ENCODE measurements around the gene MICB. TPM values are rescaled to one million over a fixed set of nuclear protein-coding genes. Genes with fewer than 3 reads are reported as not detected.

MICB gene
- total and polyA plus RNA-seq, 9 of the 15 experiments (the other 6 are each of a cell fraction or from before 2014, with no cell fraction given), result 13.3 to 34.5 (median 19.8) TPM

DNA sequence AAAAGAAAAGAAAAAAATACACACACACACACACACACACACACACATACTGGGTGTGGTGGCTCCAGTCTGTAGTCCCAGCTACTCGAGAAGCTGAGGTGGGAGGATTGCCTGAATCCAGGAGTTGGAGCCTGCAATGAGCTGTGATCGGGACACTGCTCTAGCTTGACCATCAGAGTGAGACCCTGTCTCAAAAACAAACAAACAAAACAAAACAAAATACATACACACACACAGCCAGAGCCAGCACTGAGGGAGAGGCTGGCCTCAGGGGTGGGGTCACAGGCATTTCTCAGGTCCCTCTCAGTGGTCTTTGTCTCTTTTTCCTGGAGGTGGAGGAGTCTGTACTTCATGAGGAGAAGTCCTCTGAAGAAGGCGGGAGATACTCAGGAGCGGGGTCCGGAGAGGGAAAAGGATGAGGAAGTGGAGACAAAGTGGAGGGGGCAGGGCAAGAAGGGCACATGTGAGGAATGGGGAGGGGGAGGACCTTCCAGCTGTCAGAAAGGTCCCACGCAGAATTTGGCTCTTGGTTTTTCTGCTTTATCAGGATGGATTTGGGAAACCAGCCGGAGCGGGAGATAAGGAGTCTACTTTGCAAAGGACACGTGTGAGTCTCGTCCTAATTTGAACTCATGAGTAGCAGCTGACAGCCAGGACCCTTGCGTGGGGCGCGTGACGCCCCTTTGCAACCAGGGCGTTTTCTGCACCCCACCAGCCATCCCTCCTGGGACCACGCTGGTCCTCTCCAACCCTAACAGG, 7.7 kb upstream of the MICB start (continued):
- TF ChIP-seq MIER1 (IDR thresholded peaks at IDR 0.05; ENCODE audit: low read depth), result no peak
- no peak for TF ChIP-seq ZNF764 (CRISPR knock-in tag; IDR thresholded peaks at IDR 0.05; ENCODE audit: low read depth)
- no peak for TF ChIP-seq SIN3B (IDR thresholded peaks at IDR 0.05; ENCODE audit: low read depth)
- TF ChIP-seq ZFP36 (IDR thresholded peaks at IDR 0.05; ENCODE audit: low read depth, low read length, partially characterized antibody), result no peak
- no peak for TF ChIP-seq BACH1 (tag; IDR thresholded peaks at IDR 0.05)
- no peak for TF ChIP-seq ZFP30 (CRISPR knock-in tag; IDR thresholded peaks at IDR 0.05; ENCODE audit: borderline replicate concordance)
- no peak for TF ChIP-seq POLR2G (IDR thresholded peaks at IDR 0.05; ENCODE audit: low read depth, low read length)
- 0 out of 2 replicates have a peak, but pooled peaks have one; percentile 10 for TF ChIP-seq ZNF444 (CRISPR knock-in tag; IDR thresholded peaks at IDR 0.05)
- TF ChIP-seq, protein P1, sequence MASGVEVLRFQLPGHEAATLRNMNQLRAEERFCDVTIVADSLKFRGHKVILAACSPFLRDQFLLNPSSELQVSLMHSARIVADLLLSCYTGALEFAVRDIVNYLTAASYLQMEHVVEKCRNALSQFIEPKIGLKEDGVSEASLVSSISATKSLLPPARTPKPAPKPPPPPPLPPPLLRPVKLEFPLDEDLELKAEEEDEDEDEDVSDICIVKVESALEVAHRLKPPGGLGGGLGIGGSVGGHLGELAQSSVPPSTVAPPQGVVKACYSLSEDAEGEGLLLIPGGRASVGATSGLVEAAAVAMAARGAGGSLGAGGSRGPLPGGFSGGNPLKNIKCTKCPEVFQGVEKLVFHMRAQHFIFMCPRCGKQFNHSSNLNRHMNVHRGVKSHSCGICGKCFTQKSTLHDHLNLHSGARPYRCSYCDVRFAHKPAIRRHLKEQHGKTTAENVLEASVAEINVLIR (CRISPR knock-in tag; IDR thresholded peaks at IDR 0.05), result no peak
- TF ChIP-seq MCM3 (IDR thresholded peaks at IDR 0.05), result no peak
- 0 out of 2 replicates have a peak, but pooled peaks have one; percentile 17 for TF ChIP-seq SMARCC2 (IDR thresholded peaks at IDR 0.05; ENCODE audit: low read depth)
- TF ChIP-seq KDM2B (CRISPR knock-in tag; IDR thresholded peaks at IDR 0.05), result no peak
- TF ChIP-seq FOXA1 (IDR thresholded peaks at IDR 0.05; ENCODE audit: borderline replicate concordance), result no peak
- TF ChIP-seq HDAC6 (IDR thresholded peaks at IDR 0.05; ENCODE audit: low read depth, low read length), result no peak
- TF ChIP-seq LARP7 (IDR thresholded peaks at IDR 0.05), result no peak
- no peak for TF ChIP-seq ATF1 (CRISPR knock-in tag; IDR thresholded peaks at IDR 0.05)
- peak; percentile 36; the same call in 1 of the 2 replicates for TF ChIP-seq ATF1 (tag; IDR thresholded peaks at IDR 0.05)
- no peak for TF ChIP-seq YY1 (IDR thresholded peaks at IDR 0.05; ENCODE audit: borderline replicate concordance in 1 of 3, control insufficient read depth in 1 of 3, extremely low read depth in 1 of 3, insufficient read depth in 3 of 3, insufficient read length in 1 of 3, insufficient replicate concordance in 2 of 3, low read depth in 1 of 3, low read length in 2 of 3)
- no peak for TF ChIP-seq GTF2E2 (tag; IDR thresholded peaks at IDR 0.05)
- TF ChIP-seq SNIP1 (IDR thresholded peaks at IDR 0.05; ENCODE audit: low read depth), result no peak
- TF ChIP-seq SMAD1 (IDR thresholded peaks at IDR 0.05; ENCODE audit: low read depth, low read length, partially characterized antibody), result no peak
- no peak for TF ChIP-seq PHB (CRISPR knock-in tag; IDR thresholded peaks at IDR 0.05)
- no peak for TF ChIP-seq RBM34 (IDR thresholded peaks at IDR 0.05; ENCODE audit: borderline replicate concordance, insufficient read depth, low read length)
- TF ChIP-seq, protein P2, sequence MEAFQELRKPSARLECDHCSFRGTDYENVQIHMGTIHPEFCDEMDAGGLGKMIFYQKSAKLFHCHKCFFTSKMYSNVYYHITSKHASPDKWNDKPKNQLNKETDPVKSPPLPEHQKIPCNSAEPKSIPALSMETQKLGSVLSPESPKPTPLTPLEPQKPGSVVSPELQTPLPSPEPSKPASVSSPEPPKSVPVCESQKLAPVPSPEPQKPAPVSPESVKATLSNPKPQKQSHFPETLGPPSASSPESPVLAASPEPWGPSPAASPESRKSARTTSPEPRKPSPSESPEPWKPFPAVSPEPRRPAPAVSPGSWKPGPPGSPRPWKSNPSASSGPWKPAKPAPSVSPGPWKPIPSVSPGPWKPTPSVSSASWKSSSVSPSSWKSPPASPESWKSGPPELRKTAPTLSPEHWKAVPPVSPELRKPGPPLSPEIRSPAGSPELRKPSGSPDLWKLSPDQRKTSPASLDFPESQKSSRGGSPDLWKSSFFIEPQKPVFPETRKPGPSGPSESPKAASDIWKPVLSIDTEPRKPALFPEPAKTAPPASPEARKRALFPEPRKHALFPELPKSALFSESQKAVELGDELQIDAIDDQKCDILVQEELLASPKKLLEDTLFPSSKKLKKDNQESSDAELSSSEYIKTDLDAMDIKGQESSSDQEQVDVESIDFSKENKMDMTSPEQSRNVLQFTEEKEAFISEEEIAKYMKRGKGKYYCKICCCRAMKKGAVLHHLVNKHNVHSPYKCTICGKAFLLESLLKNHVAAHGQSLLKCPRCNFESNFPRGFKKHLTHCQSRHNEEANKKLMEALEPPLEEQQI (IDR thresholded peaks at IDR 0.05), result no peak
- 0 out of 2 replicates have a peak, but pooled peaks have one; percentile 33 for TF ChIP-seq CREM (IDR thresholded peaks at IDR 0.05; ENCODE audit: low read depth)
- no peak for TF ChIP-seq PTRF (tag; IDR thresholded peaks at IDR 0.05)

Data from K562 (cell line).